ENCODE results near the gene FOXP1. TPM values are rescaled to one million over a fixed set of nuclear protein-coding genes. Genes with fewer than 3 reads are reported as not detected.

FOXP1 gene
- total and polyA plus RNA-seq, 2 of the 8 experiments (the other 6 are each of a cell fraction or from before 2014, with no cell fraction given): 13.9 to 25.4 TPM

GRCh38 chr3:71025010-71025409 lies 558.5 kb downstream of the FOXP1 start:
- no peak overlapping the region for H2BK120ac ChIP-seq (replicated peaks; ENCODE audit: low read depth, low read length)
- no peak overlapping the region for H3K4me3 ChIP-seq (ENCODE audit: extremely low read depth in 1 of 4, insufficient read depth in 2 of 4, low read depth in 3 of 4, low read length in 4 of 4)
- no peak overlapping the region for H3K14ac ChIP-seq (ENCODE audit: insufficient read length)
- no peak overlapping the region for H3K4me2 ChIP-seq (ENCODE audit: insufficient read depth in 1 of 2, low read depth in 2 of 2, low read length in 2 of 2)
- no peak overlapping the region for H2BK12ac ChIP-seq (ENCODE audit: low read depth, low read length)
- H3K27me3 ChIP-seq (replicated peaks in 1 of 4; ENCODE audit: control insufficient read depth in 3 of 4, extremely low read depth in 1 of 4, insufficient read depth in 3 of 4, low read length in 3 of 4): no peaks in the 10 kb centered on the region
- H2AK5ac ChIP-seq (ENCODE audit: low read depth, low read length): no peak overlapping the region
- H4K8ac ChIP-seq (ENCODE audit: extremely low read depth, insufficient read depth, low read length): no peak overlapping the region
- CTCF ChIA-PET (ENCODE audit: partially characterized antibody): no interaction called here
- no peaks in the 10 kb centered on the region for H3K79me1 ChIP-seq (ENCODE audit: low read depth, low read length)
- 90% methylated on average over 8 of the region's 8 CpGs; no CpG with 5 or more reads in 1 of the 2 experiments for WGBS, 2 experiments (ENCODE audit: extremely low coverage in 1 of 2, insufficient coverage in 1 of 2, insufficient read length in 1 of 2, insufficient replicate concordance in 2 of 2, low coverage in 1 of 2, low lambda C conversion rate in 2 of 2, missing lambda C conversion rate in 1 of 2)
- POLR2A ChIA-PET (ENCODE audit: partially characterized antibody): no interaction called here
- no peak overlapping the region for H4K91ac ChIP-seq (replicated peaks; ENCODE audit: insufficient read length, low read length)
- FAIRE-seq (no peak), DNase-seq (ENCODE audit: low read depth in 1 of 2, low spot score in 2 of 2) (no peak)
- no peak overlapping the region for H3K9ac ChIP-seq (replicated peaks in 1 of 4; ENCODE audit: extremely low read depth in 1 of 4, low read depth in 3 of 4, low read length in 3 of 4)
- H3K27ac ChIP-seq (ENCODE audit: low read depth, low read length): no peak overlapping the region
- H4K5ac ChIP-seq (ENCODE audit: insufficient read length, low read depth, low read length): no peak overlapping the region
- H3K36me3 ChIP-seq (ENCODE audit: control insufficient read depth in 2 of 4, insufficient read depth in 4 of 4, low read length in 3 of 4): no peaks in the 10 kb centered on the region
- no peak overlapping the region for H3K56ac ChIP-seq (replicated peaks; ENCODE audit: insufficient read length, low read depth, low read length)
- no peaks in the 10 kb centered on the region for H3K9me3 ChIP-seq (ENCODE audit: insufficient read depth in 2 of 2, low read depth in 1 of 2, low read length in 1 of 2)
- no peak overlapping the region for H2BK5ac ChIP-seq (ENCODE audit: low read depth, low read length)
- H4K20me1 ChIP-seq (replicated peaks in 1 of 2; ENCODE audit: control insufficient read depth in 1 of 2, insufficient read depth in 2 of 2, low read length in 2 of 2): no peaks in the 10 kb centered on the region
- no peak overlapping the region for H2BK20ac ChIP-seq (ENCODE audit: low read length)
- H3K79me2 ChIP-seq (ENCODE audit: control insufficient read depth in 1 of 2, insufficient read depth in 2 of 2, low read length in 2 of 2): no peaks in the 10 kb centered on the region; a peak in 2 of 4 replicates
- H3K23ac ChIP-seq (ENCODE audit: insufficient read length): no peak overlapping the region
- no peak for TF ChIP-seq CHD1 (IDR thresholded peaks at IDR 0.05; ENCODE audit: low read depth, low read length)
- TF ChIP-seq ASH2L (IDR thresholded peaks at IDR 0.05; ENCODE audit: low read length): no peak
- no peak for TF ChIP-seq RXRA (IDR thresholded peaks at IDR 0.05; ENCODE audit: insufficient read depth, low read depth, low read length)
- TF ChIP-seq ZNF274 (IDR thresholded peaks at IDR 0.05; ENCODE audit: borderline replicate concordance, extremely low read depth, low read length): no peak
- TF ChIP-seq CHD2 (IDR thresholded peaks at IDR 0.05; ENCODE audit: low read length): no peak
- TF ChIP-seq SRF (IDR thresholded peaks at IDR 0.05; ENCODE audit: low read depth, low read length): no peak
- no peak for TF ChIP-seq BRCA1 (IDR thresholded peaks at IDR 0.05; ENCODE audit: low read depth, low read length)
- no peak for TF ChIP-seq PHF8 (conservative IDR thresholded peaks at IDR 0.05; ENCODE audit: low read depth, low read length)
- no peak for TF ChIP-seq EZH2 (IDR thresholded peaks at IDR 0.05; ENCODE audit: low read depth, low read length, severe bottlenecking)
- no peak for TF ChIP-seq ATF3 (IDR thresholded peaks at IDR 0.05; ENCODE audit: insufficient read depth, low read depth, low read length)
- no peak overlapping the region for H2BK15ac ChIP-seq (ENCODE audit: low read length)
- H3K4ac ChIP-seq (replicated peaks; ENCODE audit: insufficient read length, low read depth, low read length): no peak overlapping the region
- H3K4me1 ChIP-seq (replicated peaks in 1 of 4; ENCODE audit: control insufficient read depth in 3 of 4, insufficient read depth in 4 of 4, low read length in 3 of 4): peaks cover 3 to 12% (median 6%) of the 10 kb centered on the region in 4 experiments; a peak in 6 of 7 replicates
- H3K23me2 ChIP-seq (ENCODE audit: low read depth, low read length): no peaks in the 10 kb centered on the region
- no peak overlapping the region for H3K18ac ChIP-seq (ENCODE audit: extremely low read depth, low read length)
- H2AFZ ChIP-seq (ENCODE audit: low read length): no peak overlapping the region

Data from H1 (cell line).